HL-60 (cell line): Measurements from ENCODE around the gene PRKCD.

Source experiments
- GABPA ChIP-seq: IDR thresholded peaks from 2 replicates; pipeline ENCODE4 v1.6.1; 2012; ENCODE audit warnings: low read depth
- POLR2AphosphoS5 ChIP-seq: IDR thresholded peaks from 2 replicates; pipeline ENCODE4 v1.6.1; 2012; ENCODE audit warnings: low read depth
- SPI1 ChIP-seq: IDR thresholded peaks from 2 replicates; pipeline ENCODE4 v1.6.1; 2012; ENCODE audit warnings: low read depth, mild to moderate bottlenecking, borderline replicate concordance
- TF ChIP-seq, protein P1 (sequence below): IDR thresholded peaks from one replicate; pipeline ENCODE4 v1.5.1; 2011; ENCODE audit warnings: low read length, control low read depth, inconsistent platforms; ENCODE audit not compliant: insufficient read depth
- TF ChIP-seq, protein P2 (sequence below): IDR thresholded peaks from 2 replicates; pipeline ENCODE4 v1.6.1; 2012; ENCODE audit warnings: low read depth; ENCODE audit not compliant: insufficient replicate concordance

DNA sequence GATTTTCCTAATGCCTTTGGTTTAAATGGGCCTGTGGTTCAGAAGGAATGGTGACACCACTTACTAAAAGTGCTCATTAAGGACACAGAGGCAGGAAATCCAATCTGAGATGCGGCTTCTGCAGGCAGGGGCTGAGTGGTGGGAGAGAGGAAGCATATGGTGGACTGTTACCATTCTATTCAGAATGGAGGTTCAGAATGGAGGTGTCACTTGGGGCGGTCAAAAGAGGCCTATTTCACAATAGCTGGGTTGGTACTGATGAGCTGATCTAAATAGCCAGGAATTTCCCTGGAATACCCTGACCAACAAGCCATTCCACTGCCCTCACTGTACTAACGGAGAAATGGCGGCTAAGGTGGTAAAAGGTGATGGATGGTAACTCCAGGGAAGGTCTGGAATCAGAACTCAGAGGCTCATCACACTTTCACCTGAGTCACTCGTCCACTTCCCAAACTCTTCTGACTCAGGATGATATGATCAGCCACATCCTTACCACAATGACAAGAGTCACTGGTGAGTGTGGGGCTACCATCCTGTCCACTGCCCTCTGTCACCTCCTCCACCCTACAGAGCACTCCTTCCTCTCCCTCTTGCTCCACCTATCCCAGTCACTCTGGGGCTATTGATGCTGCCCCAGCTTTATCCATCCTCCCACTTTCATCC lies 46.5 kb upstream of the PRKCD start:
- TF ChIP-seq, protein P1, sequence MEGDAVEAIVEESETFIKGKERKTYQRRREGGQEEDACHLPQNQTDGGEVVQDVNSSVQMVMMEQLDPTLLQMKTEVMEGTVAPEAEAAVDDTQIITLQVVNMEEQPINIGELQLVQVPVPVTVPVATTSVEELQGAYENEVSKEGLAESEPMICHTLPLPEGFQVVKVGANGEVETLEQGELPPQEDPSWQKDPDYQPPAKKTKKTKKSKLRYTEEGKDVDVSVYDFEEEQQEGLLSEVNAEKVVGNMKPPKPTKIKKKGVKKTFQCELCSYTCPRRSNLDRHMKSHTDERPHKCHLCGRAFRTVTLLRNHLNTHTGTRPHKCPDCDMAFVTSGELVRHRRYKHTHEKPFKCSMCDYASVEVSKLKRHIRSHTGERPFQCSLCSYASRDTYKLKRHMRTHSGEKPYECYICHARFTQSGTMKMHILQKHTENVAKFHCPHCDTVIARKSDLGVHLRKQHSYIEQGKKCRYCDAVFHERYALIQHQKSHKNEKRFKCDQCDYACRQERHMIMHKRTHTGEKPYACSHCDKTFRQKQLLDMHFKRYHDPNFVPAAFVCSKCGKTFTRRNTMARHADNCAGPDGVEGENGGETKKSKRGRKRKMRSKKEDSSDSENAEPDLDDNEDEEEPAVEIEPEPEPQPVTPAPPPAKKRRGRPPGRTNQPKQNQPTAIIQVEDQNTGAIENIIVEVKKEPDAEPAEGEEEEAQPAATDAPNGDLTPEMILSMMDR = no peak
- TF ChIP-seq POLR2AphosphoS5 (no peak), SPI1 (no peak), GABPA (no peak)
- TF ChIP-seq, protein P2, sequence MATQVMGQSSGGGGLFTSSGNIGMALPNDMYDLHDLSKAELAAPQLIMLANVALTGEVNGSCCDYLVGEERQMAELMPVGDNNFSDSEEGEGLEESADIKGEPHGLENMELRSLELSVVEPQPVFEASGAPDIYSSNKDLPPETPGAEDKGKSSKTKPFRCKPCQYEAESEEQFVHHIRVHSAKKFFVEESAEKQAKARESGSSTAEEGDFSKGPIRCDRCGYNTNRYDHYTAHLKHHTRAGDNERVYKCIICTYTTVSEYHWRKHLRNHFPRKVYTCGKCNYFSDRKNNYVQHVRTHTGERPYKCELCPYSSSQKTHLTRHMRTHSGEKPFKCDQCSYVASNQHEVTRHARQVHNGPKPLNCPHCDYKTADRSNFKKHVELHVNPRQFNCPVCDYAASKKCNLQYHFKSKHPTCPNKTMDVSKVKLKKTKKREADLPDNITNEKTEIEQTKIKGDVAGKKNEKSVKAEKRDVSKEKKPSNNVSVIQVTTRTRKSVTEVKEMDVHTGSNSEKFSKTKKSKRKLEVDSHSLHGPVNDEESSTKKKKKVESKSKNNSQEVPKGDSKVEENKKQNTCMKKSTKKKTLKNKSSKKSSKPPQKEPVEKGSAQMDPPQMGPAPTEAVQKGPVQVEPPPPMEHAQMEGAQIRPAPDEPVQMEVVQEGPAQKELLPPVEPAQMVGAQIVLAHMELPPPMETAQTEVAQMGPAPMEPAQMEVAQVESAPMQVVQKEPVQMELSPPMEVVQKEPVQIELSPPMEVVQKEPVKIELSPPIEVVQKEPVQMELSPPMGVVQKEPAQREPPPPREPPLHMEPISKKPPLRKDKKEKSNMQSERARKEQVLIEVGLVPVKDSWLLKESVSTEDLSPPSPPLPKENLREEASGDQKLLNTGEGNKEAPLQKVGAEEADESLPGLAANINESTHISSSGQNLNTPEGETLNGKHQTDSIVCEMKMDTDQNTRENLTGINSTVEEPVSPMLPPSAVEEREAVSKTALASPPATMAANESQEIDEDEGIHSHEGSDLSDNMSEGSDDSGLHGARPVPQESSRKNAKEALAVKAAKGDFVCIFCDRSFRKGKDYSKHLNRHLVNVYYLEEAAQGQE = no peak
